HepG2 (cell line): ENCODE measurements around the gene EIF5A. TPM values are rescaled to one million over a fixed set of nuclear protein-coding genes. Genes with fewer than 3 reads are reported as not detected.

Experiments used
- ATAD3A ChIP-seq: sonication (generic); formaldehyde crosslinking; IDR thresholded peaks from 2 replicates; pipeline ENCODE4 v1.4.0; 2020; ENCODE audit warnings: missing genetic modification reagents
- CEBPG ChIP-seq: IDR thresholded peaks from 2 replicates; pipeline ENCODE4 v1.6.1; 2016
- CENPX ChIP-seq: sonication (generic); formaldehyde crosslinking; IDR thresholded peaks from 2 replicates; pipeline ENCODE4 v1.9.0; 2021; ENCODE audit warnings: mild to moderate bottlenecking, missing genetic modification reagents, moderate library complexity
- KAT8 ChIP-seq: IDR thresholded peaks from 2 replicates; pipeline ENCODE4 v1.6.1; 2016; ENCODE audit warnings: missing genetic modification reagents, missing compliant biosample characterization
- MATR3 ChIP-seq: sonication (generic); formaldehyde crosslinking; IDR thresholded peaks from 2 replicates; pipeline ENCODE4 v1.4.0; 2020; ENCODE audit warnings: missing genetic modification reagents
- RFX3 ChIP-seq: IDR thresholded peaks from 2 replicates; pipeline ENCODE4 v1.6.1; 2016; ENCODE audit warnings: missing biosample characterization, missing genetic modification reagents
- SETDB1 ChIP-seq: sonication (generic); formaldehyde crosslinking; IDR thresholded peaks from 2 replicates; pipeline ENCODE4 v1.5.1; 2020; ENCODE audit warnings: missing genetic modification reagents, mild to moderate bottlenecking, borderline replicate concordance
- SNAPC2 ChIP-seq: sonication (generic); formaldehyde crosslinking; IDR thresholded peaks from 2 replicates; pipeline ENCODE4 v1.8.1; 2022; ENCODE audit warnings: mild to moderate bottlenecking, missing genetic modification reagents
- SRSF1 ChIP-seq: fragments of 200-400 bp; formaldehyde crosslinking; optimal IDR thresholded peaks from 2 replicates; pipeline ENCODE3; 2017; ENCODE audit warnings: mild to moderate bottlenecking, low read depth, low read length, moderate library complexity
- STAT5B ChIP-seq: sonication (generic); formaldehyde crosslinking; IDR thresholded peaks from 2 replicates; pipeline ENCODE4 v1.4.0; 2020; ENCODE audit warnings: missing genetic modification reagents
- U2AF1 ChIP-seq: fragments of 200-400 bp; formaldehyde crosslinking; optimal IDR thresholded peaks from 2 replicates; pipeline ENCODE3; 2017; ENCODE audit warnings: mild to moderate bottlenecking, low read depth, low read length
- ZNF224 ChIP-seq: sonication (generic); formaldehyde crosslinking; IDR thresholded peaks from 2 replicates; pipeline ENCODE4 v1.5.0; 2020; ENCODE audit warnings: mild to moderate bottlenecking, missing genetic modification reagents
- ZNF264 ChIP-seq: sonication (generic); formaldehyde crosslinking; IDR thresholded peaks from 2 replicates; pipeline ENCODE4 v1.4.0; 2020; ENCODE audit warnings: missing genetic modification reagents
- ZNF430 ChIP-seq: sonication (generic); formaldehyde crosslinking; IDR thresholded peaks from 2 replicates; pipeline ENCODE4 v1.9.0; 2021; ENCODE audit warnings: mild to moderate bottlenecking, missing genetic modification reagents
- ZNF460 ChIP-seq: sonication (generic); formaldehyde crosslinking; IDR thresholded peaks from 2 replicates; pipeline ENCODE4 v1.5.1; 2020; ENCODE audit warnings: missing genetic modification reagents, mild to moderate bottlenecking, borderline replicate concordance
- ZNF496 ChIP-seq: sonication (generic); formaldehyde crosslinking; IDR thresholded peaks from 2 replicates; pipeline ENCODE4 v1.8.1; 2023; ENCODE audit warnings: mild to moderate bottlenecking, moderate library complexity, missing genetic modification reagents; ENCODE audit not compliant: insufficient replicate concordance
- ZNF549 ChIP-seq: sonication (generic); formaldehyde crosslinking; IDR thresholded peaks from 2 replicates; pipeline ENCODE4 v1.5.0; 2020; ENCODE audit warnings: missing genetic modification reagents
- ZNF558 ChIP-seq: sonication (generic); formaldehyde crosslinking; IDR thresholded peaks from 2 replicates; pipeline ENCODE4 v1.9.0; 2022; ENCODE audit warnings: mild to moderate bottlenecking, missing genetic modification reagents, borderline replicate concordance
- ZNF570 ChIP-seq: sonication (generic); formaldehyde crosslinking; IDR thresholded peaks from 2 replicates; pipeline ENCODE4 v1.4.0; 2020; ENCODE audit warnings: mild to moderate bottlenecking, missing genetic modification reagents, borderline replicate concordance
- ZNF652 ChIP-seq: IDR thresholded peaks from 2 replicates; pipeline ENCODE4 v1.6.1; 2016; ENCODE audit warnings: low read depth, borderline replicate concordance
- ZNF839 ChIP-seq: sonication (generic); formaldehyde crosslinking; IDR thresholded peaks from 2 replicates; pipeline ENCODE4 v1.4.0; 2020; ENCODE audit warnings: missing genetic modification reagents, mild to moderate bottlenecking, borderline replicate concordance
- polyA plus RNA-seq, 8 experiments: library from polyadenylated mRNA; depleted of rRNA in 3 of 8; stranded (reverse) in 7 of 8; unstranded in 1 of 8; fragments of >200 nt; fragmentation: Illumina TruSeq in 4 of 8; extraction: Trizol in 4 of 8; gene quantifications; 2 replicates each; pipeline versions ENCODE4 v1.2.1 to v1.2.3, GENCODE V29; 2011 to 2016; ENCODE audit warnings: low read depth in 4 of 8, missing spikeins in 1 of 8, mixed read lengths in 1 of 8; ENCODE audit not compliant: insufficient read depth in 1 of 8
- total RNA-seq, 5 experiments: library from RNA; depleted of rRNA; stranded (reverse); fragments of >200 nt; fragmentation: Illumina TruSeq; extraction: Trizol; gene quantifications; 2 replicates each; pipeline ENCODE4 v1.2.3, GENCODE V29; 2016; ENCODE audit warnings: low read depth in 1 of 5
- TF ChIP-seq, protein P1 (sequence below): IDR thresholded peaks from 2 replicates; pipeline ENCODE4 v1.6.1; 2016; ENCODE audit warnings: control low read depth
- TF ChIP-seq, protein P2 (sequence below): sonication (generic); formaldehyde crosslinking; IDR thresholded peaks from 2 replicates; pipeline ENCODE4 v1.9.0; 2021; ENCODE audit warnings: mild to moderate bottlenecking, missing genetic modification reagents
- TF ChIP-seq, protein P3 (sequence below): sonication (generic); formaldehyde crosslinking; IDR thresholded peaks from 2 replicates; pipeline ENCODE4 v1.4.0; 2020; ENCODE audit warnings: mild to moderate bottlenecking, missing genetic modification reagents, borderline replicate concordance

Gene EIF5A
- total and polyA plus RNA-seq, 2 of the 13 experiments (the other 11 are each of a cell fraction or from before 2014, with no cell fraction given) = 319 to 337 TPM

DNA sequence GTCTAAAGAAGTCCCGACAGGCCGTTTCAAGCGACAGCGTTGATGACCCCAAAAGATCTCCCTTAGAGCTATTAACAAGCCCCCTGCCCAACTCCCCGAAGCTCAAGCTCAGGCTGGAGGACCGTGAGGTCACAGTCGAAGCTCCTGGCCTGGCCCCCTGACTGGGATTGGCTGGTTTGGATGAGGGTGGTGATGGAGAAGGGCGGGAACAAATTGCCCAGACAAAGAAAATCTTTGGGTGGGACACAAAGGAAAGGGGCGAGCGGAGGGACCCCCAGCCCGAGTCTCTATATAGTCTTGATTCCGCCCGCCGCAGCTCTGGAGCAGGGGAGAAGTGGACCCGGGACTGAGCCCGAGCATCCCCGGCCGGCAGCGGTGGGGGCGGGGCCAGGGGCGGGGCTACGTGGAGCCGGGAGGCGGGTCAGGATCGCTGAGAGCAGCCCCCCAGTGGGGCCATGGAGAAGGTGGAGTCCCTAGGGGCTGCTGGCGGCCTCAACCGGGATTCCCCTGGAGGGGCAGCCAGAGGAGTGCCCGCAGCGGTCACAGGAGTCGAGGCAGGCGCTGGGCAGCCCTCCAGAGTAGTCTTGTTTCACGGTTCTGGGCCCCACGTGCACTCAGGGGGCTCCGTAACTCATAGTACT is 22.7 kb downstream of the EIF5A start (continued):
- TF ChIP-seq ZNF558 (no peak), RFX3 (CRISPR knock-in tag) (no peak), SNAPC2 (CRISPR knock-in tag) (no peak), ZNF549 (no peak), ZNF839 (CRISPR knock-in tag) (no peak), ZNF264 (CRISPR knock-in tag) (no peak), ZNF652 (CRISPR knock-in tag) (no peak), ZNF496 (CRISPR knock-in tag) (no peak), ATAD3A (CRISPR knock-in tag) (no peak), STAT5B (CRISPR knock-in tag) (no peak), ZNF224 (CRISPR knock-in tag) (no peak), U2AF1 (no peak), SETDB1 (CRISPR knock-in tag) (no peak), CENPX (CRISPR knock-in tag) (no peak), ZNF460 (no peak), SRSF1 (peak; percentile 26), ZNF430 (CRISPR knock-in tag) (no peak), MATR3 (CRISPR knock-in tag) (no peak), CEBPG (no peak), ZNF570 (no peak), KAT8 (CRISPR knock-in tag) (no peak)
- TF ChIP-seq, protein P1, sequence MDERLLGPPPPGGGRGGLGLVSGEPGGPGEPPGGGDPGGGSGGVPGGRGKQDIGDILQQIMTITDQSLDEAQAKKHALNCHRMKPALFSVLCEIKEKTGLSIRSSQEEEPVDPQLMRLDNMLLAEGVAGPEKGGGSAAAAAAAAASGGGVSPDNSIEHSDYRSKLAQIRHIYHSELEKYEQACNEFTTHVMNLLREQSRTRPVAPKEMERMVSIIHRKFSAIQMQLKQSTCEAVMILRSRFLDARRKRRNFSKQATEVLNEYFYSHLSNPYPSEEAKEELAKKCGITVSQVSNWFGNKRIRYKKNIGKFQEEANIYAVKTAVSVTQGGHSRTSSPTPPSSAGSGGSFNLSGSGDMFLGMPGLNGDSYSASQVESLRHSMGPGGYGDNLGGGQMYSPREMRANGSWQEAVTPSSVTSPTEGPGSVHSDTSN = no peak
- TF ChIP-seq, protein P2, sequence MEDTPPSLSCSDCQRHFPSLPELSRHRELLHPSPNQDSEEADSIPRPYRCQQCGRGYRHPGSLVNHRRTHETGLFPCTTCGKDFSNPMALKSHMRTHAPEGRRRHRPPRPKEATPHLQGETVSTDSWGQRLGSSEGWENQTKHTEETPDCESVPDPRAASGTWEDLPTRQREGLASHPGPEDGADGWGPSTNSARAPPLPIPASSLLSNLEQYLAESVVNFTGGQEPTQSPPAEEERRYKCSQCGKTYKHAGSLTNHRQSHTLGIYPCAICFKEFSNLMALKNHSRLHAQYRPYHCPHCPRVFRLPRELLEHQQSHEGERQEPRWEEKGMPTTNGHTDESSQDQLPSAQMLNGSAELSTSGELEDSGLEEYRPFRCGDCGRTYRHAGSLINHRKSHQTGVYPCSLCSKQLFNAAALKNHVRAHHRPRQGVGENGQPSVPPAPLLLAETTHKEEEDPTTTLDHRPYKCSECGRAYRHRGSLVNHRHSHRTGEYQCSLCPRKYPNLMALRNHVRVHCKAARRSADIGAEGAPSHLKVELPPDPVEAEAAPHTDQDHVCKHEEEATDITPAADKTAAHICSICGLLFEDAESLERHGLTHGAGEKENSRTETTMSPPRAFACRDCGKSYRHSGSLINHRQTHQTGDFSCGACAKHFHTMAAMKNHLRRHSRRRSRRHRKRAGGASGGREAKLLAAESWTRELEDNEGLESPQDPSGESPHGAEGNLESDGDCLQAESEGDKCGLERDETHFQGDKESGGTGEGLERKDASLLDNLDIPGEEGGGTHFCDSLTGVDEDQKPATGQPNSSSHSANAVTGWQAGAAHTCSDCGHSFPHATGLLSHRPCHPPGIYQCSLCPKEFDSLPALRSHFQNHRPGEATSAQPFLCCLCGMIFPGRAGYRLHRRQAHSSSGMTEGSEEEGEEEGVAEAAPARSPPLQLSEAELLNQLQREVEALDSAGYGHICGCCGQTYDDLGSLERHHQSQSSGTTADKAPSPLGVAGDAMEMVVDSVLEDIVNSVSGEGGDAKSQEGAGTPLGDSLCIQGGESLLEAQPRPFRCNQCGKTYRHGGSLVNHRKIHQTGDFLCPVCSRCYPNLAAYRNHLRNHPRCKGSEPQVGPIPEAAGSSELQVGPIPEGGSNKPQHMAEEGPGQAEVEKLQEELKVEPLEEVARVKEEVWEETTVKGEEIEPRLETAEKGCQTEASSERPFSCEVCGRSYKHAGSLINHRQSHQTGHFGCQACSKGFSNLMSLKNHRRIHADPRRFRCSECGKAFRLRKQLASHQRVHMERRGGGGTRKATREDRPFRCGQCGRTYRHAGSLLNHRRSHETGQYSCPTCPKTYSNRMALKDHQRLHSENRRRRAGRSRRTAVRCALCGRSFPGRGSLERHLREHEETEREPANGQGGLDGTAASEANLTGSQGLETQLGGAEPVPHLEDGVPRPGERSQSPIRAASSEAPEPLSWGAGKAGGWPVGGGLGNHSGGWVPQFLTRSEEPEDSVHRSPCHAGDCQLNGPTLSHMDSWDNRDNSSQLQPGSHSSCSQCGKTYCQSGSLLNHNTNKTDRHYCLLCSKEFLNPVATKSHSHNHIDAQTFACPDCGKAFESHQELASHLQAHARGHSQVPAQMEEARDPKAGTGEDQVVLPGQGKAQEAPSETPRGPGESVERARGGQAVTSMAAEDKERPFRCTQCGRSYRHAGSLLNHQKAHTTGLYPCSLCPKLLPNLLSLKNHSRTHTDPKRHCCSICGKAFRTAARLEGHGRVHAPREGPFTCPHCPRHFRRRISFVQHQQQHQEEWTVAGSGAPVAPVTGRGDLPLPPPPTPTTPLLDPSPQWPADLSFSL = no peak
- TF ChIP-seq, protein P3, sequence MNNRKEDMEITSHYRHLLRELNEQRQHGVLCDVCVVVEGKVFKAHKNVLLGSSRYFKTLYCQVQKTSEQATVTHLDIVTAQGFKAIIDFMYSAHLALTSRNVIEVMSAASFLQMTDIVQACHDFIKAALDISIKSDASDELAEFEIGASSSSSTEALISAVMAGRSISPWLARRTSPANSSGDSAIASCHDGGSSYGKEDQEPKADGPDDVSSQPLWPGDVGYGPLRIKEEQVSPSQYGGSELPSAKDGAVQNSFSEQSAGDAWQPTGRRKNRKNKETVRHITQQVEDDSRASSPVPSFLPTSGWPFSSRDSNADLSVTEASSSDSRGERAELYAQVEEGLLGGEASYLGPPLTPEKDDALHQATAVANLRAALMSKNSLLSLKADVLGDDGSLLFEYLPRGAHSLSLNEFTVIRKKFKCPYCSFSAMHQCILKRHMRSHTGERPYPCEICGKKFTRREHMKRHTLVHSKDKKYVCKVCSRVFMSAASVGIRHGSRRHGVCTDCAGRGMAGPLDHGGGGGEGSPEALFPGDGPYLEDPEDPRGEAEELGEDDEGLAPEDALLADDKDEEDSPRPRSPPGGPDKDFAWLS (CRISPR knock-in tag) = no peak
